Panc1 (cell line): ENCODE data around the gene BHLHE23.

Experiments used
- CTCF ChIP-seq: fragments of 450-650 bp; IDR thresholded peaks from 2 replicates; pipeline ENCODE4 v1.5.1; 2017; ENCODE audit warnings: mild to moderate bottlenecking
- TF ChIP-seq, protein P1 (sequence below), 2 experiments: IDR thresholded peaks; 2 replicates each; pipeline ENCODE4 v1.6.1; 2011 to 2012; ENCODE audit warnings: low read depth in 2 of 2, control low read depth in 1 of 2, low read length in 1 of 2, mild to moderate bottlenecking in 1 of 2, moderate library complexity in 1 of 2; ENCODE audit not compliant: insufficient read depth in 1 of 2

DNA sequence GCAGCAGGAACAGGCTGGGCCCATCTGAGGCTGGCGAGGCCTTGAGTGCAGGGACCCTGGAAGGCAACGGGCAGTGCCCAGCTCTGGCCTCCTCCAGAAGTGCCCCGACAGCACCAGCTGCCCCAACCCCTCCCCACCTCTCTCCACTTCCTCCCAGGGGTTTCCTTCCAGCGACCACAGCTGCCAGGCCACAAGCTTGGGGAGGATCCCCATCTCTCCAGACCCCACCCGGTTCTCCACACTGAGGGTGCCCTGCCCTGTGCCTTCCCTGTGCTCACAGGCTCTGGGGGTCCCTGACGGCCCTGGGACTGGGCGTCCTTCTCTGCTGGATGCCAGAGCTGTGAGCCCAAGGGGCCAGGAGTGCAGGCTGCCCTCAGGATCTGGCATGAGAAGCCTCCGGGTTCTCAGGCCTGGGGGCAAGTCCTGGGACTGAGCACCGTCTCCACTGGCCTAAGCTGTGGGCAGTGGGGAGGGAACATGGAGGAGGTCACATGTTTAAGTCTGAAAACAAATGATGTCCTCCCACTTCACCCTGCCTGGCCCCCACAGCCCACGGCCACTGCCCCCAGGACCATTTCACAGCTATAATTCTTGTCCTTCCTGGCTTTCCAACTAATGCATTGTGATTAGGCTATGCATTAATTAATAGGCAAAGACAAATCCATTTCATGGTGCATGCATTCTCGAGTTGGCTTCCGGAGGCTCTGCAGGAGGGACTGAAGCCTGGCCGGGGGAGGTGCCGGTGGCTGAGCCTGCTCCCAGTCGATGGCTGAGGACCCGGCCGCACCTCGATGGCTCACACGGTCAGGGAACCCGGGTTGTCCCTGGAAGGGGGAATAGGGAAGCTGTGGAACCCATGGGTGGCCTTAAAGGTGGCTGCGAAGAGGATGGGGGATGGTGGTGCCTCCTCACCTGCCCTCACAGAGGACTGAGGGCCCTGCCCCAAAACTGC is 24.4 kb downstream of the BHLHE23 start:
- TF ChIP-seq CTCF, result no peak
- TF ChIP-seq, protein P1, sequence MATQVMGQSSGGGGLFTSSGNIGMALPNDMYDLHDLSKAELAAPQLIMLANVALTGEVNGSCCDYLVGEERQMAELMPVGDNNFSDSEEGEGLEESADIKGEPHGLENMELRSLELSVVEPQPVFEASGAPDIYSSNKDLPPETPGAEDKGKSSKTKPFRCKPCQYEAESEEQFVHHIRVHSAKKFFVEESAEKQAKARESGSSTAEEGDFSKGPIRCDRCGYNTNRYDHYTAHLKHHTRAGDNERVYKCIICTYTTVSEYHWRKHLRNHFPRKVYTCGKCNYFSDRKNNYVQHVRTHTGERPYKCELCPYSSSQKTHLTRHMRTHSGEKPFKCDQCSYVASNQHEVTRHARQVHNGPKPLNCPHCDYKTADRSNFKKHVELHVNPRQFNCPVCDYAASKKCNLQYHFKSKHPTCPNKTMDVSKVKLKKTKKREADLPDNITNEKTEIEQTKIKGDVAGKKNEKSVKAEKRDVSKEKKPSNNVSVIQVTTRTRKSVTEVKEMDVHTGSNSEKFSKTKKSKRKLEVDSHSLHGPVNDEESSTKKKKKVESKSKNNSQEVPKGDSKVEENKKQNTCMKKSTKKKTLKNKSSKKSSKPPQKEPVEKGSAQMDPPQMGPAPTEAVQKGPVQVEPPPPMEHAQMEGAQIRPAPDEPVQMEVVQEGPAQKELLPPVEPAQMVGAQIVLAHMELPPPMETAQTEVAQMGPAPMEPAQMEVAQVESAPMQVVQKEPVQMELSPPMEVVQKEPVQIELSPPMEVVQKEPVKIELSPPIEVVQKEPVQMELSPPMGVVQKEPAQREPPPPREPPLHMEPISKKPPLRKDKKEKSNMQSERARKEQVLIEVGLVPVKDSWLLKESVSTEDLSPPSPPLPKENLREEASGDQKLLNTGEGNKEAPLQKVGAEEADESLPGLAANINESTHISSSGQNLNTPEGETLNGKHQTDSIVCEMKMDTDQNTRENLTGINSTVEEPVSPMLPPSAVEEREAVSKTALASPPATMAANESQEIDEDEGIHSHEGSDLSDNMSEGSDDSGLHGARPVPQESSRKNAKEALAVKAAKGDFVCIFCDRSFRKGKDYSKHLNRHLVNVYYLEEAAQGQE (IDR thresholded peaks at IDR 0.05; ENCODE audit: insufficient read depth in 1 of 2, low read depth in 2 of 2, low read length in 1 of 2), result no peak
